Activated B cell treated with CpG ODN at 0.5 μM for 24 hours (primary cell): ENCODE measurements around the gene AOPEP. TPM values are rescaled to one million over a fixed set of nuclear protein-coding genes. Genes with fewer than 3 reads are reported as not detected.
A peak's percentile ranks its signal among the peaks of the same experiment; 100 is the strongest.

Source experiments
- ATAC-seq: fragments of 200-7000 bp; cut with Tn5 transposase; one replicate; pipeline ENCODE4 v1.10.0; 2021; ENCODE audit warnings: low read depth, mild to moderate bottlenecking, moderate library complexity
- CTCF ChIA-PET: fragments of 350-600 bp; sonication (Branson Sonifier 250); formaldehyde crosslinking; loops from one replicate; lab custom pipeline; 2021; ENCODE audit warnings: antibody characterized with exemption; lab: Charles Lee
- POLR2A ChIA-PET: fragments of 350-600 bp; sonication (Branson Sonifier 250); formaldehyde crosslinking; loops from one replicate; lab custom pipeline; 2021; ENCODE audit warnings: antibody characterized with exemption; lab: Charles Lee
- DNase-seq: peaks from one replicate; pipeline ENCODE4 v3.0.0; 2022
- H3K27ac Mint-ChIP-seq: one replicate; pipeline ENCODE4 v1.8.0; 2020; ENCODE audit warnings: mixed read lengths
- H3K27me3 Mint-ChIP-seq: one replicate; pipeline ENCODE4 v1.8.0; 2021; ENCODE audit warnings: mixed read lengths
- H3K36me3 Mint-ChIP-seq: one replicate; pipeline ENCODE4 v1.8.0; 2021; ENCODE audit warnings: low read depth, mixed read lengths
- H3K4me1 Mint-ChIP-seq: one replicate; pipeline ENCODE4 v1.8.0; 2021; ENCODE audit warnings: mixed read lengths
- H3K4me3 Mint-ChIP-seq: one replicate; pipeline ENCODE4 v1.8.0; 2020; ENCODE audit warnings: mild to moderate bottlenecking, mixed read lengths
- H3K9me3 Mint-ChIP-seq: one replicate; pipeline ENCODE4 v1.8.0; 2020; ENCODE audit warnings: mixed read lengths
- intact Hi-C: fragments of 100-400 bp; cut with micrococcal nuclease; formaldehyde crosslinking; loops from one replicate; pipeline ENCODE4 v1.15.1; 2024
- total RNA-seq: library from RNA; stranded (reverse); gene quantifications from 2 replicates; pipeline ENCODE4 v1.2.3, GENCODE V29; 2022
- TF ChIP-seq, protein P1 (sequence below): fragments of 200-600 bp; IDR thresholded peaks from one replicate; pipeline ENCODE4 v1.8.0; 2022; ENCODE audit warnings: antibody characterized with exemption, mild to moderate bottlenecking

AOPEP gene
- total RNA-seq, 1 donor from 2014 or later: 20.4 TPM

- POLR2A ChIA-PET: no interaction called here
Measured at GRCh38 chr9:94778013-94778412, 51.5 kb downstream of the AOPEP start.

DNA sequence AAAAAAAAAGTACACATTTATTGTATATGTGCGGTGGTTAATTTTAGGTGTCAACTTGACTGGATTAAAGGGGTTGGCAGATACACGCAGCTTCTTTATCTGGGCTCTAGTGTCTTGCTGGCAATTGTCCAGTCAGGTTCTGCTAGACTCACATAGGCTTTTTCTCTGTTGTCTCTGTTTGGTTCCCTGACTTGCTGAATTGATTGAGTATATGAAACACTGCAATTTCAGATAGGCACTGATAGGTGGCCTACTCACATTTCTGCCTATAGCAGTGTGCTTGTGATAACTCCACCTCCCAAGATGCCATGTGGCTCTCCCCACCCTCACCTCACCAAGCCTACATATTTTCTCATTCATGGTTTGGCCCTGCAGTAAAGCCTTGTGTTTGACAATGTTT is 52.5 kb downstream of the AOPEP start:
- ATAC-seq (no peak), DNase-seq (no peak)
- H3K27ac Mint-ChIP-seq: no peak overlapping the region
- H3K36me3 Mint-ChIP-seq: peaks cover 2% of the 10 kb centered on the region
- H3K4me1 Mint-ChIP-seq: peaks cover 7% of the 10 kb centered on the region
- H3K9me3 Mint-ChIP-seq: no peaks in the 10 kb centered on the region
- intact Hi-C loops: no loop called here
- TF ChIP-seq, protein P1, sequence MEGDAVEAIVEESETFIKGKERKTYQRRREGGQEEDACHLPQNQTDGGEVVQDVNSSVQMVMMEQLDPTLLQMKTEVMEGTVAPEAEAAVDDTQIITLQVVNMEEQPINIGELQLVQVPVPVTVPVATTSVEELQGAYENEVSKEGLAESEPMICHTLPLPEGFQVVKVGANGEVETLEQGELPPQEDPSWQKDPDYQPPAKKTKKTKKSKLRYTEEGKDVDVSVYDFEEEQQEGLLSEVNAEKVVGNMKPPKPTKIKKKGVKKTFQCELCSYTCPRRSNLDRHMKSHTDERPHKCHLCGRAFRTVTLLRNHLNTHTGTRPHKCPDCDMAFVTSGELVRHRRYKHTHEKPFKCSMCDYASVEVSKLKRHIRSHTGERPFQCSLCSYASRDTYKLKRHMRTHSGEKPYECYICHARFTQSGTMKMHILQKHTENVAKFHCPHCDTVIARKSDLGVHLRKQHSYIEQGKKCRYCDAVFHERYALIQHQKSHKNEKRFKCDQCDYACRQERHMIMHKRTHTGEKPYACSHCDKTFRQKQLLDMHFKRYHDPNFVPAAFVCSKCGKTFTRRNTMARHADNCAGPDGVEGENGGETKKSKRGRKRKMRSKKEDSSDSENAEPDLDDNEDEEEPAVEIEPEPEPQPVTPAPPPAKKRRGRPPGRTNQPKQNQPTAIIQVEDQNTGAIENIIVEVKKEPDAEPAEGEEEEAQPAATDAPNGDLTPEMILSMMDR: no peak
- no peaks in the 10 kb centered on the region for H3K27me3 Mint-ChIP-seq
- H3K4me3 Mint-ChIP-seq: no peak overlapping the region
- CTCF ChIA-PET: no interaction called here
- POLR2A ChIA-PET: no interaction called here

More at GRCh38 chr9:94778013-94778412, 51.5 kb downstream of the AOPEP start:
- intact Hi-C loops: no loop called here
- TF ChIP-seq, protein P1: no peak
- H3K4me3 Mint-ChIP-seq: no peak overlapping the region
- no peak for ATAC-seq
- CTCF ChIA-PET: no interaction called here
- H3K36me3 Mint-ChIP-seq: peaks cover 10% of the 10 kb centered on the region
- no peak overlapping the region for H3K27ac Mint-ChIP-seq
- no peaks in the 10 kb centered on the region for H3K9me3 Mint-ChIP-seq
- DNase-seq: no peak
- no peaks in the 10 kb centered on the region for H3K27me3 Mint-ChIP-seq
- H3K4me1 Mint-ChIP-seq: peaks cover 7% of the 10 kb centered on the region

- ChIA-PET POLR2A (no interaction called here), CTCF (interaction anchor here (1.2 to 1.8 kb wide), 2 partner anchors 348 to 351 kb away, joined by 5 to 7 read pairs; no protein-coding TSS in a partner anchor)
- Mint-ChIP-seq H3K27ac (no peak overlapping the region), H3K4me3 (no peak overlapping the region), H3K9me3 (no peaks in the 10 kb centered on the region), H3K4me1 (peaks cover 7% of the 10 kb centered on the region), H3K27me3 (no peaks in the 10 kb centered on the region), H3K36me3 (peaks cover 2% of the 10 kb centered on the region)
- intact Hi-C loops: loop anchor here (10.0 kb wide), 1 partner anchor 1435 kb away; no protein-coding TSS in a partner anchor
- TF ChIP-seq, protein P1: no peak
- DNase-seq (no peak), ATAC-seq (no peak)
Measured at GRCh38 chr9:94779693-94780290, 53.3 kb downstream of the AOPEP start.

DNA sequence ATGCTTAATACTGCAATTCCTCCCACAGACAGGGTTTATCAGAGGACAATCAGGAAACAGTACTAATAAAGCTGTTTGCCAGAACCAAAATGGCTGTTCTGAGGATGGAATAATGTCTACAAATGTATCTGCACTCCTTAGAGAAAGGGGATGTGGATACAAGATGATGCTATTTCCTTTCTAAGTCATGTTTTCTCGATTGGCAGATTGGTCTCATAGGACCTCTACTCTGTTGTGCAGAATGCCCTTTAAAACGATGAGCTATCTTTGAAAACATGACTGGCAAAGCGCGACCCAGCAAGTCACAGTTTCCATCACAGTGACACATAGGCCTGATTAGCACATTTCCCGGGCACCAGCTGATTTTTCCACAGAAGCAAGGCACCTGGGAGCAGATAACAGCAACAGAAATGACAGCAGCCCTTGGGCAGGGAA is 54.0 kb downstream of the AOPEP start:
- TF ChIP-seq, protein P1: no peak
- intact Hi-C loops: loop anchor here (10.0 kb wide), 1 partner anchor 1434 kb away; no protein-coding TSS in a partner anchor
- no peaks in the 10 kb centered on the region for H3K27me3 Mint-ChIP-seq
- peaks cover 7% of the 10 kb centered on the region for H3K4me1 Mint-ChIP-seq
- H3K4me3 Mint-ChIP-seq: no peak overlapping the region
- H3K27ac Mint-ChIP-seq: peak overlapping the region; percentile 73
- DNase-seq (no peak), ATAC-seq (peak; percentile 69)
- no peaks in the 10 kb centered on the region for H3K9me3 Mint-ChIP-seq
- ChIA-PET POLR2A (no interaction called here), CTCF (interaction anchor here (1.2 to 1.8 kb wide), 3 partner anchors 99 to 350 kb away, joined by 4 to 7 read pairs (median 5); no protein-coding TSS in a partner anchor)
- H3K36me3 Mint-ChIP-seq: peaks cover 2% of the 10 kb centered on the region

GRCh38 chr9:94782355-94783101 is 56.0 kb downstream of the AOPEP start:
- intact Hi-C loops: loop anchor here (1.0 to 10.0 kb wide), 4 partner anchors 136 to 1432 kb away; no protein-coding TSS in a partner anchor
- ChIA-PET CTCF (interaction anchor here (0.8 to 3.1 kb wide), 6 partner anchors 113 to 385 kb away, joined by 3 to 13 read pairs (median 4); no protein-coding TSS in a partner anchor), POLR2A (interaction anchor here (0.7 kb wide), 1 partner anchor 56 kb away, joined by 3 read pairs; no protein-coding TSS in a partner anchor)
- Mint-ChIP-seq H3K27me3 (no peaks in the 10 kb centered on the region), H3K4me3 (no peak overlapping the region), H3K36me3 (no peaks in the 10 kb centered on the region), H3K27ac (no peak overlapping the region), H3K9me3 (no peaks in the 10 kb centered on the region), H3K4me1 (peaks cover 7% of the 10 kb centered on the region)
- no peak for ATAC-seq
- TF ChIP-seq, protein P1: no peak
- DNase-seq: no peak
